Mesothelial cell of epicardium (in vitro differentiated cells): ENCODE measurements around the gene FNDC1. TPM values are rescaled to one million over a fixed set of nuclear protein-coding genes. Genes with fewer than 3 reads are reported as not detected.

Source experiments
- DNase-seq, 2 experiments: peaks; one replicate each; pipeline ENCODE4 v3.0.0; 2021; ENCODE audit warnings: low spot score in 2 of 2; ENCODE audit not compliant: unreplicated experiment in 2 of 2
- H3K27ac Mint-ChIP-seq: 2 replicates; pipeline ENCODE4 v1.8.0; 2021; ENCODE audit warnings: mixed read lengths
- H3K27me3 Mint-ChIP-seq: 2 replicates; pipeline ENCODE4 v1.8.0; 2021; ENCODE audit warnings: low read depth, mixed read lengths
- H3K36me3 Mint-ChIP-seq: 2 replicates; pipeline ENCODE4 v1.8.0; 2021; ENCODE audit warnings: mixed read lengths
- H3K4me1 Mint-ChIP-seq: 2 replicates; pipeline ENCODE4 v1.8.0; 2021; ENCODE audit warnings: mixed read lengths
- H3K4me3 Mint-ChIP-seq: 2 replicates; pipeline ENCODE4 v1.8.0; 2021; ENCODE audit warnings: mild to moderate bottlenecking, moderate library complexity, mixed read lengths
- H3K9me3 Mint-ChIP-seq: 2 replicates; pipeline ENCODE4 v1.8.0; 2021; ENCODE audit warnings: mixed read lengths
- CTCF ChIP-seq: fragments of 200-600 bp; sonication (generic); IDR thresholded peaks from one replicate; pipeline ENCODE4 v1.5.0; 2021; ENCODE audit warnings: antibody characterized with exemption; ENCODE audit not compliant: unreplicated experiment
- total RNA-seq: library from RNA; stranded (reverse); gene quantifications from 3 replicates; pipeline ENCODE4 v1.2.1, GENCODE V29; 2021

FNDC1 gene
- total RNA-seq, 1 donor from 2014 or later = 0.31 TPM

DNA sequence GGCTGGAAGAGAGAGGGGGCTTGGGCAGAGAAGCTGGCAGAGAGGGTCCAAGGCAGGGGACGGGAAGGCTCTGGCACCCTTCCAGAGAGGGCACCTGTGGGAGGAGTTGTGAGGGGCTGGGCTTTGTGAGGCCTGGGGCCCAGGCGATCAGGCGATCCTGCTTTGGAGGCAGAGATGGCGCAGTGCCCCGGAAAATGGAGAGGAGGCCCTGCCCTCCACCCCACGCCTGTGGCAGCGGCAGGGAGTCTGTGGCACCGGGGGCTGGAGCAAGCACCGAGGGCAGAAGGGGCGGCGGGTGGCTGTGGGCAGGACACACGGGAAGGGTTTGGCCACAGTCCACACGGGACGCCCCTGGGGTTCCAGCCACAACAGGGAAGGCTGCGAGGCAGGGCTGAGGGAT is 36.5 kb upstream of the FNDC1 start:
- Mint-ChIP-seq H3K4me1 (peaks cover 10% of the 10 kb centered on the region), H3K9me3 (no peaks in the 10 kb centered on the region), H3K4me3 (no peak overlapping the region), H3K27ac (no peak overlapping the region), H3K27me3 (peaks cover 42% of the 10 kb centered on the region), H3K36me3 (no peaks in the 10 kb centered on the region)
- no peak for DNase-seq
- no peak for TF ChIP-seq CTCF

- DNase-seq = peak in 1 of 2 experiments; percentile 61
- no peak overlapping the region for H3K4me3 Mint-ChIP-seq
- H3K9me3 Mint-ChIP-seq = no peaks in the 10 kb centered on the region
- TF ChIP-seq CTCF = peak; percentile 82
- H3K36me3 Mint-ChIP-seq = no peaks in the 10 kb centered on the region
- peaks cover 19% of the 10 kb centered on the region for H3K4me1 Mint-ChIP-seq
- H3K27ac Mint-ChIP-seq = no peak overlapping the region
- peaks cover 61% of the 10 kb centered on the region for H3K27me3 Mint-ChIP-seq
Measured at GRCh38 chr6:159134701-159135364, 34.4 kb upstream of the FNDC1 start.

DNA sequence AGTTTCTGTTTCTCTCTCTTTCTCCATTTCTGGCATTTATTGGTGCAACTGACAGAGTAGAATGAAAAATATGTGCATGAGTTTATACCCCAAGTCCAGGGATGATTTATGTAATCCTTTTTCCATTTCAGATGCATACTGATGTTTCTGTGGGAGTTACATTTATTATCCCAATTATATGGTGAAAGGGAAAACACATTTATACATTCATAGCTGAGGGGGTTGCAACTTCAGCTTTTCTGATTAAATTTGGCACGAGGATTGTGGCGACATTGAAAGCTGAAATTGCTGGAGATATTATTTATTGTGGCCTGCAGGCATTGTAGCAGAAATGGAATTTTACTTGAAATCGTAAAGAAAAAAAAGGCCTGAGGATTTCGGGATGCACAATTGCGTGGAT is 31.5 kb upstream of the FNDC1 start:
- no peak for DNase-seq
- no peaks in the 10 kb centered on the region for H3K9me3 Mint-ChIP-seq
- no peak overlapping the region for H3K4me3 Mint-ChIP-seq
- TF ChIP-seq CTCF = no peak
- H3K4me1 Mint-ChIP-seq = peaks cover 18% of the 10 kb centered on the region
- H3K27ac Mint-ChIP-seq = no peak overlapping the region
- H3K27me3 Mint-ChIP-seq = peaks cover 77% of the 10 kb centered on the region
- no peaks in the 10 kb centered on the region for H3K36me3 Mint-ChIP-seq

DNA sequence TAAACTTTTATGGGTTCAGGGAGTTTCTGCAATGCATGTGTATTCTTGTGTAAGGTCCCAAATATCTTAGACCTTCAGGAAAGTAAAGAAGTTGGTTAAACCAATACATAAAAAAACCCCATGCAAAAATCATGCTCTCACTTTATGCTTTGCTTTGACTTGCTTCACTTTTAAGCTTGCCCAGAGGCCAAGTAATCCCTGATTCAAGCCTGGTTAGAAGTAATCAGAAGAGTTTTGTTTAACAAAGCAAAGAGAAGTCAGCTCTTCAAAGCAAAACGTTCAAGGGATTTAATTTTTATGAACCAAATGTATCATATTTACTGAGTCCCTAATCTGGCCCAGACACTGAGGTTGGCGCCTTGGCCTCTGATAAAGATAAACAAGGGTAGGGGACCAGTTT is 26.7 kb upstream of the FNDC1 start:
- DNase-seq = no peak
- Mint-ChIP-seq H3K9me3 (no peaks in the 10 kb centered on the region), H3K4me3 (no peak overlapping the region), H3K4me1 (peaks cover 11% of the 10 kb centered on the region), H3K27me3 (peaks cover 68% of the 10 kb centered on the region), H3K27ac (no peak overlapping the region), H3K36me3 (no peaks in the 10 kb centered on the region)
- no peak for TF ChIP-seq CTCF

GRCh38 chr6:159148641-159149040 is 20.6 kb upstream of the FNDC1 start:
- DNase-seq = no peak
- Mint-ChIP-seq H3K4me1 (no peaks in the 10 kb centered on the region), H3K36me3 (no peaks in the 10 kb centered on the region), H3K27me3 (peaks cover 61% of the 10 kb centered on the region), H3K9me3 (no peaks in the 10 kb centered on the region), H3K27ac (no peak overlapping the region), H3K4me3 (no peak overlapping the region)
- TF ChIP-seq CTCF = no peak

DNA sequence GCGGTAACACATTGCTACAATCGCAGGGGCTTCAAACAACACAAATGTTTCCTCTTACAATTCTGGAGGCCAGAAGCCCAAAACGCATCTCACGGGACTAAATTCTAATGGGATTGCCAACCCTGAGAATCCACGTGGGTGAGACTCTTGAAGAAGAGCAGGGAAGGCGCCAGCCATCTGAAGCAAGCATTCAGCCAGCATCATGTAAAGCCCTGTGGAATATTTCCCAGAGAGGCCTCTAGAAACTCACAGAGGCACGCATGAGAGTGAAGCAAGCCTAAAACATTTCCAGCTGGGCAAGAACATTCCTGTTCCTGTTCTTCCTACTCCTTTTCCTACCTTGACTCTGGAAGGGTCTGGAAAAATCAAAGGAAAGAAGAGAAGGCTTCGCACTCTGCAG is 19.6 kb upstream of the FNDC1 start:
- no peak for TF ChIP-seq CTCF
- Mint-ChIP-seq H3K27ac (no peak overlapping the region), H3K36me3 (no peaks in the 10 kb centered on the region), H3K4me3 (no peak overlapping the region), H3K4me1 (no peaks in the 10 kb centered on the region), H3K9me3 (no peaks in the 10 kb centered on the region), H3K27me3 (peaks cover 56% of the 10 kb centered on the region)
- DNase-seq = no peak
